IMR-90 (cell line): ENCODE measurements around the gene CHAT.

ENCODE experiments used
- BHLHE40 ChIP-seq: fragments of 150-350 bp; IDR thresholded peaks from 2 replicates; pipeline ENCODE4 v1.6.1; 2016; ENCODE audit warnings: mild to moderate bottlenecking, low read depth, low read length
- CEBPB ChIP-seq: IDR thresholded peaks from 2 replicates; pipeline ENCODE4 v1.6.1; 2012; ENCODE audit warnings: low read depth, low read length, improper control_type of control experiment
- FOS ChIP-seq: fragments of 150-350 bp; IDR thresholded peaks from 2 replicates; pipeline ENCODE4 v1.6.1; 2016; ENCODE audit warnings: low read depth, low read length
- MAFK ChIP-seq: IDR thresholded peaks from 2 replicates; pipeline ENCODE4 v1.6.1; 2012; ENCODE audit warnings: low read depth, low read length, improper control_type of control experiment
- MAZ ChIP-seq: IDR thresholded peaks from 2 replicates; pipeline ENCODE4 v1.6.1; 2012; ENCODE audit warnings: low read depth, mild to moderate bottlenecking, low read length, improper control_type of control experiment, moderate library complexity, borderline replicate concordance
- POLR2A ChIP-seq: IDR thresholded peaks from 2 replicates; pipeline ENCODE4 v1.6.1; 2012; ENCODE audit warnings: mild to moderate bottlenecking, low read depth, low read length
- RAD21 ChIP-seq: IDR thresholded peaks from 2 replicates; pipeline ENCODE4 v1.6.1; 2012; ENCODE audit warnings: low read length, improper control_type of control experiment
- RFX5 ChIP-seq: IDR thresholded peaks from 2 replicates; pipeline ENCODE4 v1.8.0; 2012; ENCODE audit warnings: low read depth, mild to moderate bottlenecking, low read length, moderate library complexity
- SMC3 ChIP-seq: fragments of 150-350 bp; IDR thresholded peaks from 2 replicates; pipeline ENCODE4 v1.6.1; 2016; ENCODE audit warnings: low read depth, mild to moderate bottlenecking, antibody characterized with exemption, low read length, moderate library complexity
- TF ChIP-seq, protein P1 (sequence below): conservative IDR thresholded peaks from 2 replicates; pipeline ENCODE4 v1.5.1; 2012; ENCODE audit warnings: mild to moderate bottlenecking, low read depth, low read length, improper control_type of control experiment

DNA sequence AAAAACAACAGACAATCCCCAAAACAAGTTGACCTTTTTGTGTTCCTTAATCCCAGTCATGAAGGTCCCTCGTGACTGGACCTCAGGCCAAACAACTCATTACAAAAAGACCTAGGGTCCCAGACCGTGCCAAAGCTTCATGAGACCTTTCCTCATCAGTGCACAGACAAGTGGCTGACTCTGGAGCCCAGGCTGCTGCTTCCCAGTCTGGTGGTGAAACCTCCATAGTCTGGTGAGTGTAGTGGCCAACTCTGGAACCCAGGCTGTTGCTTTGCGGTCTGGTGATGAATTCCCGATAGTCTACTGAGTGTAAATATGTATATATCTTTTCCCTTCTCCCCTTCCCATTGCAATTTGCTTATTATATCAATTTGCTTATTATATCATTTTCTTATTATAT lies 25.9 kb upstream of the CHAT start:
- TF ChIP-seq FOS (no peak), POLR2A (no peak), BHLHE40 (no peak), CEBPB (no peak), MAZ (no peak), SMC3 (no peak), RFX5 (no peak), MAFK (no peak), RAD21 (no peak)
- TF ChIP-seq, protein P1, sequence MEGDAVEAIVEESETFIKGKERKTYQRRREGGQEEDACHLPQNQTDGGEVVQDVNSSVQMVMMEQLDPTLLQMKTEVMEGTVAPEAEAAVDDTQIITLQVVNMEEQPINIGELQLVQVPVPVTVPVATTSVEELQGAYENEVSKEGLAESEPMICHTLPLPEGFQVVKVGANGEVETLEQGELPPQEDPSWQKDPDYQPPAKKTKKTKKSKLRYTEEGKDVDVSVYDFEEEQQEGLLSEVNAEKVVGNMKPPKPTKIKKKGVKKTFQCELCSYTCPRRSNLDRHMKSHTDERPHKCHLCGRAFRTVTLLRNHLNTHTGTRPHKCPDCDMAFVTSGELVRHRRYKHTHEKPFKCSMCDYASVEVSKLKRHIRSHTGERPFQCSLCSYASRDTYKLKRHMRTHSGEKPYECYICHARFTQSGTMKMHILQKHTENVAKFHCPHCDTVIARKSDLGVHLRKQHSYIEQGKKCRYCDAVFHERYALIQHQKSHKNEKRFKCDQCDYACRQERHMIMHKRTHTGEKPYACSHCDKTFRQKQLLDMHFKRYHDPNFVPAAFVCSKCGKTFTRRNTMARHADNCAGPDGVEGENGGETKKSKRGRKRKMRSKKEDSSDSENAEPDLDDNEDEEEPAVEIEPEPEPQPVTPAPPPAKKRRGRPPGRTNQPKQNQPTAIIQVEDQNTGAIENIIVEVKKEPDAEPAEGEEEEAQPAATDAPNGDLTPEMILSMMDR = no peak
